ENCODE measurements around the gene ZRANB1. TPM values are rescaled to one million over a fixed set of nuclear protein-coding genes. Genes with fewer than 3 reads are reported as not detected.

Gene ZRANB1
- total RNA-seq, 2 experiments from 2014 or later, result 9.5 to 10.1 TPM

GRCh38 chr10:125023255-125023654, 81.3 kb downstream of the ZRANB1 start:
- ChIA-PET POLR2A (no interaction called here), CTCF (no interaction called here)
- Mint-ChIP-seq H3K36me3 (ENCODE audit: low read depth) (no peaks in the 10 kb centered on the region), H3K27me3 (no peaks in the 10 kb centered on the region), H3K4me3 (no peak overlapping the region), H3K27ac (no peak overlapping the region), H3K4me1 (ENCODE audit: low read depth) (no peaks in the 10 kb centered on the region), H3K9me3 (peaks cover 2% of the 10 kb centered on the region)
- intact Hi-C loops (cut with micrococcal nuclease), result no loop called here
- ATAC-seq (no peak), DNase-seq (no peak)
- TF ChIP-seq CTCF (IDR thresholded peaks at IDR 0.05), result no peak

- H3K4me3 Mint-ChIP-seq, result no peak overlapping the region
- DNase-seq (no peak), ATAC-seq (no peak)
- no peaks in the 10 kb centered on the region for H3K27me3 Mint-ChIP-seq
- CTCF ChIA-PET, result no interaction called here
- H3K27ac Mint-ChIP-seq, result no peak overlapping the region
- POLR2A ChIA-PET, result no interaction called here
- intact Hi-C loops (cut with micrococcal nuclease), result no loop called here
- TF ChIP-seq CTCF (IDR thresholded peaks at IDR 0.05), result no peak
- peaks cover 2% of the 10 kb centered on the region for H3K9me3 Mint-ChIP-seq
- H3K36me3 Mint-ChIP-seq (ENCODE audit: low read depth), result no peaks in the 10 kb centered on the region
- no peaks in the 10 kb centered on the region for H3K4me1 Mint-ChIP-seq (ENCODE audit: low read depth)
These were observed 82.1 kb downstream of the ZRANB1 start for GRCh38 chr10:125023862-125024496.

GRCh38 chr10:125024497-125025234, 82.7 kb downstream of the ZRANB1 start:
- DNase-seq (no peak), ATAC-seq (no peak)
- H3K27ac Mint-ChIP-seq, result no peak overlapping the region
- ChIA-PET POLR2A (no interaction called here), CTCF (interaction anchor here (0.6 kb wide), 1 partner anchor 145 kb away, joined by 3 read pairs; no protein-coding TSS in a partner anchor)
- no peak for TF ChIP-seq CTCF (IDR thresholded peaks at IDR 0.05)
- H3K27me3 Mint-ChIP-seq, result no peaks in the 10 kb centered on the region
- intact Hi-C loops (cut with micrococcal nuclease), result no loop called here
- H3K4me3 Mint-ChIP-seq, result no peak overlapping the region
- H3K9me3 Mint-ChIP-seq, result no peaks in the 10 kb centered on the region
- H3K4me1 Mint-ChIP-seq (ENCODE audit: low read depth), result no peaks in the 10 kb centered on the region
- no peaks in the 10 kb centered on the region for H3K36me3 Mint-ChIP-seq (ENCODE audit: low read depth)

- POLR2A ChIA-PET, result no interaction called here
- Mint-ChIP-seq H3K4me3 (no peak overlapping the region), H3K9me3 (no peaks in the 10 kb centered on the region), H3K36me3 (ENCODE audit: low read depth) (no peaks in the 10 kb centered on the region), H3K4me1 (ENCODE audit: low read depth) (no peaks in the 10 kb centered on the region), H3K27me3 (no peaks in the 10 kb centered on the region), H3K27ac (no peak overlapping the region)
- DNase-seq (no peak), ATAC-seq (no peak)
- intact Hi-C loops (cut with micrococcal nuclease), result no loop called here
- CTCF ChIA-PET, result interaction anchor here (0.6 kb wide), 1 partner anchor 146 kb away, joined by 3 read pairs; no protein-coding TSS in a partner anchor
- no peak for TF ChIP-seq CTCF (IDR thresholded peaks at IDR 0.05)
These were observed 83.4 kb downstream of the ZRANB1 start for GRCh38 chr10:125025341-125025740.
